ENCODE results near the gene SP140L.
"Not testable (repeated sequence)": the region's sequence is repeated elsewhere in the genome, so short reads cannot be mapped to it uniquely, and the experiment has no call there.

Gene SP140L

DNA sequence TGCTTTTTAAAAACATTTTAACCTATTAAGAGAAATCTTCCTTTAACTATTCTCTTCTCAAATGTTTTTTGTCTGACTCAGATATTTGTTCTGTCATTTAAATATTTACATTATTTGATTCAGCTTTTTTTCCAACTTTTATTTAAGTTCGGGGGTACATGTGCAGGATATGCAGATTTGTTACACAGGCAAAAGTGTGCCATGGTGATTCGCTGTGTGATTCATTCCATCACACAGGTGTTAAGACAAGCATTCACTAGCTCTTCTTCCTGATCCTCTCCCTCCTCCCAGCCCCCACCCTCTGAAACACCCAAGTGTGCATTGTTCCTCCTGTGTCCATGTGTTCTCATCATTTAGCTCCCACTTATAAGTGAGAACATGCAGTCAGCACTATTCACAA lies 108.4 kb downstream of the SP140L start:
- H3K4me1 ChIP-seq (ENCODE audit: control insufficient read depth, insufficient read depth, low read length) = no peaks in the 10 kb centered on the region
- H3K4me3 ChIP-seq (ENCODE audit: insufficient read depth, low read depth, low read length) = no peak overlapping the region
- 91 to 93% methylated on average over 2 of the region's 2 CpGs for WGBS, 2 experiments
- H3K27ac ChIP-seq (ENCODE audit: insufficient read depth, low read depth, low read length, poor library complexity, severe bottlenecking) = no peak overlapping the region
- no peaks in the 10 kb centered on the region for H3K27me3 ChIP-seq (ENCODE audit: control insufficient read depth, insufficient read depth, low read length, poor library complexity, severe bottlenecking)
- H3K9me3 ChIP-seq (ENCODE audit: control insufficient read depth, low read length) = peaks cover 2% of the 10 kb centered on the region
- no peaks in the 10 kb centered on the region for H3K36me3 ChIP-seq (ENCODE audit: control insufficient read depth, insufficient read depth, low read length)

DNA sequence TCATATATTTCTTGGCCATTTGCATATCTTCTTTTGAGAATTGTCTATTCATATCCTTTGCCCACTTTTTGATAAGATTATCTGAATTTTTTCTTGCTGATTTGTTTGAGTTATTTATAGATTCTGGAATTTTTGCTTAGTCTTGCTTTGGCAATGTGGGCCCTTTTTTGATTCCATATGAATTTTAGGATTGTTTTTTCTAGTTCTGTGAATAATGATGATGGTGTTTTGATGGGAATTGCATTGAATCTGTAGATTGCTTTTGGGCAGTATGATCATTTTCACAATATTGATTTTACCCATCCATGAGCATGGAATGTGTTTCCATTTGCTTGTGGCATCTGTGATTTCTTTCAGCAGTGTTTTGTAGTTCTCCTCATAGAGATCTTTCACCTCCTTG lies 112.1 kb downstream of the SP140L start:
- H3K27ac ChIP-seq (ENCODE audit: insufficient read depth, low read depth, low read length, poor library complexity, severe bottlenecking); H3K4me1 ChIP-seq (ENCODE audit: control insufficient read depth, insufficient read depth, low read length); H3K4me3 ChIP-seq (ENCODE audit: insufficient read depth, low read depth, low read length); H3K9me3 ChIP-seq (ENCODE audit: control insufficient read depth, low read length); H3K27me3 ChIP-seq (ENCODE audit: control insufficient read depth, insufficient read depth, low read length, poor library complexity, severe bottlenecking); H3K36me3 ChIP-seq (ENCODE audit: control insufficient read depth, insufficient read depth, low read length): not testable (repeated sequence)

DNA sequence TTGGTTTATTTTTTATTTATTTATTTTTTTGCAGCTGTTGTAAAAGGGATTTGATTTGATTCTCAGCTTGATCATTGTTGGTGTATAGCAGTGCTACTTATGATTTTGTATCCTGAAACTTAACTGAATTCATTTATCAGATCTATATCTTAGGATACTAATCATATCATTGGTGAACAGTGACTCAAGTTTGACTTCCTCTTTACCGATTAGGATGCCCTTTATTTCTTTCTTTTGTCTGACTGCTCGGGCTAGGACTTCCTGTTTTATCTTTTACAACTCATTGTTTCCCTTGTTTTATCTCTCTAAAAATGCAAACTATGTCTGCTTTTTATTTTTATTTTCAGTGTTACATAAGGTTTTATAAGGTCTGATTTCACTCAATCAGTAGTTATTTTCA lies 112.6 kb downstream of the SP140L start:
- no peaks in the 10 kb centered on the region for H3K4me1 ChIP-seq (ENCODE audit: control insufficient read depth, insufficient read depth, low read length)
- no peaks in the 10 kb centered on the region for H3K36me3 ChIP-seq (ENCODE audit: control insufficient read depth, insufficient read depth, low read length)
- 81% methylated on average over 2 of the region's 2 CpGs for WGBS, 2 experiments
- H3K27me3 ChIP-seq (ENCODE audit: control insufficient read depth, insufficient read depth, low read length, poor library complexity, severe bottlenecking) = no peaks in the 10 kb centered on the region
- no peak overlapping the region for H3K27ac ChIP-seq (ENCODE audit: insufficient read depth, low read depth, low read length, poor library complexity, severe bottlenecking)
- no peaks in the 10 kb centered on the region for H3K9me3 ChIP-seq (ENCODE audit: control insufficient read depth, low read length)
- no peak overlapping the region for H3K4me3 ChIP-seq (ENCODE audit: insufficient read depth, low read depth, low read length)

DNA sequence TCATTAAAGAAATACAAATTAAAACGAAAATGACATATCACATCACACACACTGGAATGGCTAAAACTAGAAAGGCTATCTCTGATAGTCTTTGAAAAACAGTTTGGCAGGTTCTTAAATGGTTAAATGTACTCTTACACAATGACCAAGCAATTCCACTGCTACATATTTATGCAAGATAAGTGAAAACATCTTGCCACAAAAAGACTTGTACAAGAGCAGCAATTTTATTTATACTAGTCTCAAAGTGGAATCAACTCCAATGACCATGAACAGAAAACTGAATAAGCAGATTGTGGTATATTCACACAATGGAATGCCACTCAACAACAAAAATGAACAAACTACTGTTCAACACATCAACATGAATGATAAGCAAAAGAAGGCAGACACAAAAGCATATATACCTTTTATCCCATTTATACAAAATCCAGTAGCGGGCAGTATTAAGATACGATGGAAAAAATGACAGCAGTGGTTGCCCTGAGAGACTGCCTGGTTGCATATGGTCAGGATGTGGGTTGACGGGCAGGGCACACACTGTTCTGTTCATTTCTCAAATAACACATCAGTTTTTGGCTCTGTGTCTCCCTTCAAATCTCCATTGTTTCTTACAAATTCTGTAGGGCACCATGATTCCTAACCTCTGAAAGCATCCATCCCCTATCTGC lies 114.4 kb downstream of the SP140L start:
- Histone ChIP-seq H3K27me3 (ENCODE audit: control insufficient read depth, insufficient read depth, low read length, poor library complexity, severe bottlenecking) (no peaks in the 10 kb centered on the region), H3K36me3 (ENCODE audit: control insufficient read depth, insufficient read depth, low read length) (no peaks in the 10 kb centered on the region), H3K9me3 (ENCODE audit: control insufficient read depth, low read length) (no peaks in the 10 kb centered on the region), H3K27ac (ENCODE audit: insufficient read depth, low read depth, low read length, poor library complexity, severe bottlenecking) (no peak overlapping the region), H3K4me1 (ENCODE audit: control insufficient read depth, insufficient read depth, low read length) (no peaks in the 10 kb centered on the region), H3K4me3 (ENCODE audit: insufficient read depth, low read depth, low read length) (no peak overlapping the region)
- 94 to 95% methylated on average over 4 of the region's 4 CpGs for WGBS, 2 experiments

DNA sequence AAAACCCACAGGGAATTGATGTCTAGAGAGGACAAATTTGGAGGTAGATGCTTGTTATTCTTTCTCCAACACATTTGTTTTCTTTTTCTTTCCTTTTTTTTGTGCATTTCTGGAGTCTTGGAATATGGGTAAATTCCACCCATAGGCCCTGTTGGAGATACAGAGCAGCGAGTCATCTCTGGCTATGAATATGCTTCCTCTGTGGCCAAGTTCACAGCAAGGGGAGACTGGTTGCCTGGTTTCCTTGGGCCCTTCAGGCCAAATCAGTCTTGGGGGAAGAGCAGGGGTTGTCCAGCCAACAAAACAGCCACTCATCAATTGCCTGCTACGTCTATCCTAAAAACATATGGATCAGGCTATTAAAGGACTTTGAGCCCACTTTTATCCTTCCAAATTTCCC lies 116.5 kb downstream of the SP140L start:
- H3K36me3 ChIP-seq (ENCODE audit: control insufficient read depth, insufficient read depth, low read length) = no peaks in the 10 kb centered on the region
- 94 to 95% methylated on average over 2 of the region's 2 CpGs for WGBS, 2 experiments
- no peaks in the 10 kb centered on the region for H3K27me3 ChIP-seq (ENCODE audit: control insufficient read depth, insufficient read depth, low read length, poor library complexity, severe bottlenecking)
- no peak overlapping the region for H3K4me3 ChIP-seq (ENCODE audit: insufficient read depth, low read depth, low read length)
- H3K9me3 ChIP-seq (ENCODE audit: control insufficient read depth, low read length) = no peaks in the 10 kb centered on the region
- no peak overlapping the region for H3K27ac ChIP-seq (ENCODE audit: insufficient read depth, low read depth, low read length, poor library complexity, severe bottlenecking)
- H3K4me1 ChIP-seq (ENCODE audit: control insufficient read depth, insufficient read depth, low read length) = no peaks in the 10 kb centered on the region

DNA sequence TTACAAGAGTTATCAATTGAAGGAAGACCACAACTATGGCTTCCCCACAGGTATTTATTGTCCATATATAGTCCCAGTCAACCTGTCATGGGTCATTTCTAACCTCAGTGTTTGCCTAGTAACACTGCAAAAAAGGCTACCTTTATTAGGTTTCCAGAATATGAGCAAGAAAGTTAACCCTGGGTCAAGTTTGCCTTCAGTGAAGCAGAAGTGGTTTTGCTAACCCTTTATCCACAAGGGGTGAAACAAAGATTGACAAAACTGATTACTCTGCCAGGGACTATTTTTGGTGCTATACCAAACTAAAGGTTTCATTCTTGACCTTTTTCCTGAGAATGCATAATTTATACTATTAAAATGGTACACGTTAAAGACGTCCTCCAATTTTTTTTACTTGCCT lies 117.8 kb downstream of the SP140L start:
- Histone ChIP-seq H3K27me3 (ENCODE audit: control insufficient read depth, insufficient read depth, low read length, poor library complexity, severe bottlenecking) (no peaks in the 10 kb centered on the region), H3K9me3 (ENCODE audit: control insufficient read depth, low read length) (no peaks in the 10 kb centered on the region), H3K27ac (ENCODE audit: insufficient read depth, low read depth, low read length, poor library complexity, severe bottlenecking) (no peak overlapping the region), H3K4me1 (ENCODE audit: control insufficient read depth, insufficient read depth, low read length) (no peaks in the 10 kb centered on the region), H3K4me3 (ENCODE audit: insufficient read depth, low read depth, low read length) (no peak overlapping the region), H3K36me3 (ENCODE audit: control insufficient read depth, insufficient read depth, low read length) (no peaks in the 10 kb centered on the region)
- WGBS, 2 experiments = 92 to 100% methylated on average over 2 of the region's 2 CpGs

DNA sequence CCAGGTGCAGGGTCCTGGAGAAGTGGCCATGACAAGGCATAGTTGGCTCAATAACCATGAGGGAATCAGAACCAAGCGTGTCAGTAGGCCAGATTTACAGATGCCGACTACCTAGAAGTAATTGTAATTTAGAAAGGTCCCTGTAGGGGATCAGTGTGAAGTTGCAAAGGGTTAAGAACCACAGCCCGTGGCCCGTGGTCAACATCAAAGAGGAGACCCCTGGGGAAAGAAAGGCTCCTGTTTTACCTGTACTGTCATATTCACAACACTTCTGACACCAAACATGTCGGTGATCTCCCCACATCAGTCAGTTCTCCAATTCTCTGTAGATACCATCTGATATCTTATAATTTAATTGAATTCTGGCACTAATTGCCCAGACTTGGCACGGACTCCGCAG lies 120.0 kb downstream of the SP140L start:
- Histone ChIP-seq H3K4me1 (ENCODE audit: control insufficient read depth, insufficient read depth, low read length) (no peaks in the 10 kb centered on the region), H3K9me3 (ENCODE audit: control insufficient read depth, low read length) (no peaks in the 10 kb centered on the region), H3K27ac (ENCODE audit: insufficient read depth, low read depth, low read length, poor library complexity, severe bottlenecking) (no peak overlapping the region), H3K36me3 (ENCODE audit: control insufficient read depth, insufficient read depth, low read length) (no peaks in the 10 kb centered on the region), H3K4me3 (ENCODE audit: insufficient read depth, low read depth, low read length) (no peak overlapping the region), H3K27me3 (ENCODE audit: control insufficient read depth, insufficient read depth, low read length, poor library complexity, severe bottlenecking) (no peaks in the 10 kb centered on the region)
- 83 to 85% methylated on average over 7 of the region's 7 CpGs for WGBS, 2 experiments

DNA sequence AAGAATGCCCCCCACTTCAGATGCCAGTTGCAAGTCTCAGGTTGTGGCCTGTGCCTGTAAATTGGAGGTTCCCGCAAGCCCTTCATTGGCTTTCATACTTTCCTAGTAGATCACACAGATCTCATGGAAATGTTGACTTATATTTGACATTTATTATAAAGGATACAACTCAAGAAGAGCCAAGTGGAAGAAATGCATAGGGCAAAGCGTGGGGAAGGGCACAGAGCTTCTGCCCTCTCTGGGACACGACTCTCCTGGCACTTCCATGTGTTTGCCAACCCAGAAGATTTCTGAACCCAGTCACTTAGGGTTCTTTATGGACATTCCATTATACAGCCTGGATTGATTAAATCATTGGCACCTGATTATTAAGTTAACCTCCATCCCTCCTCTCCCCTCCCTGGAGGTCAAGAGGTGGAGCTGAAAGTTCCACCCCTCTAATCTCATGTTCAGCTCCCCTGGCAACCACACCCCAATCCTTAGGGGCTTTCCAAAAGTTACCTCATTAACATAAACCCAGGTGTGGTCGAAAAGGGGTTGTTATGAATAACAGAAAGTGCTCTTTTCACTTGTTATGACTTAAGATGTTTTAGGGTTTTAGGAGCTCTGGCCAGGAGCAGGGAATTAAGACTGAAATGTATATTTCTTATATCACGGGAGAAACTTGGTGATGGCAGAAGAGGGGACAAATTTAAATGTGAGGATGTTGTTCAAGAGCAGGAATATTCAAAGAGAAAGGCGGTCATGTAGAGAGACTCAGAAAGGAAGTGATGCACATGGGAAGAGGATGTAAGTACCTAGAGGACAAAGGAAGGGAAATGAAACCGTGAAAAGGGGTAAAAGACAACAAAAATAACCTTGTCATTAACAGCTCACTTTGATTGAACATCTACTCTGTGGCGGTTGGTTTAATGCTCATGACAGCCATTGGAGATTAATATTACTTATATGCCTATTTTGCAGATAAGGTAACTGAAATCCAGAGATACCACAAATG lies 120.8 kb downstream of the SP140L start:
- WGBS, 2 experiments = 90 to 93% methylated on average over 8 of the region's 8 CpGs
- Histone ChIP-seq H3K4me3 (ENCODE audit: insufficient read depth, low read depth, low read length) (no peak overlapping the region), H3K27me3 (ENCODE audit: control insufficient read depth, insufficient read depth, low read length, poor library complexity, severe bottlenecking) (no peaks in the 10 kb centered on the region), H3K36me3 (ENCODE audit: control insufficient read depth, insufficient read depth, low read length) (no peaks in the 10 kb centered on the region), H3K27ac (ENCODE audit: insufficient read depth, low read depth, low read length, poor library complexity, severe bottlenecking) (no peak overlapping the region), H3K4me1 (ENCODE audit: control insufficient read depth, insufficient read depth, low read length) (no peaks in the 10 kb centered on the region), H3K9me3 (ENCODE audit: control insufficient read depth, low read length) (no peaks in the 10 kb centered on the region)

DNA sequence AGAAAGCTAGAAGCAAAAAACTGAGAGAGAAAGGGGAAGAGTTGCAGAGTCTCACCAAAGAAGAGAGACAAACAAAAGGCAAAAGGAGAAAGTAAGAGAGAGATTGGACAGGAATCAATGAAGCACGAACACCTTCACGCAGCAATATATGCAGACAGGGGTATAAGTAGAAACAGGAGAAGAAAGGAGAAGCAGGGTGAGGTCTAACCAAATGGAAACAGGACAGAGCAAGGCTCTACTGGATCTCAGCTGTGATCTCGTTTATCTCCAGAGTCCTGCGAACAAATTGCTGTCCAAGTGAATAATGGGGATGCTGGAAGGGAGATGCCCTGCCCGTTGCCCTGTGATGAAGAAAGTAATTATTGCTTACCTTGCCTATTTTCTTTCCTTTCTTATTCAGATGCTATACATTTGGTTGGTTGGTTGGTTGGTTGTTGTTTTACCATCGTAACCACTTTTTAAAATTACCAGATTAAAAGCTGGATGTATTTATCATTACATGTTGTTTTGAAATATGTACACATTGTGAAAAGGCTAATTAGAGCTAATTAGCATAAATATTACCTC lies 123.0 kb downstream of the SP140L start:
- Histone ChIP-seq H3K27ac (ENCODE audit: insufficient read depth, low read depth, low read length, poor library complexity, severe bottlenecking) (no peak overlapping the region), H3K9me3 (ENCODE audit: control insufficient read depth, low read length) (no peaks in the 10 kb centered on the region), H3K27me3 (ENCODE audit: control insufficient read depth, insufficient read depth, low read length, poor library complexity, severe bottlenecking) (no peaks in the 10 kb centered on the region), H3K4me3 (ENCODE audit: insufficient read depth, low read depth, low read length) (no peak overlapping the region), H3K4me1 (ENCODE audit: control insufficient read depth, insufficient read depth, low read length) (no peaks in the 10 kb centered on the region), H3K36me3 (ENCODE audit: control insufficient read depth, insufficient read depth, low read length) (no peaks in the 10 kb centered on the region)
- WGBS, 2 experiments = 93 to 95% methylated on average over 5 of the region's 6 CpGs

DNA sequence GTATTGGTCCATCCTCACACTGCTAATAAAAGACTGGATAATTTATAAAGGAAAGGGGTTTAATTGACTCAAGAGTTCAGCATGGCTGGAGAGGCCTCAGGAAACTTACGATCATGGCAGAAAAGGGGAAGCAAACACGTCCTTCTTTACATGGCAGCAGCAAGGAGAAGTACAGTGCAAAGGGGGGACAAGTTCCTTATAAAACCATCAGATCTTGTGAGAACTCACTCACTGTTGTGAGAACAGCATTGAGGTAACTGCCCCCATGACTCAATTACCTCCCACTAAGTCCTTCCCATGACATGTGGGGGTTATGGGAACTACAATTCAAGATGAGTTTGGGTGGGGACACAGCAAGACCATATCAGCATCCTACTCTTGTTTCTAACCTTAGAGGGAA lies 126.0 kb downstream of the SP140L start:
- no peak overlapping the region for H3K4me3 ChIP-seq (ENCODE audit: insufficient read depth, low read depth, low read length)
- no peaks in the 10 kb centered on the region for H3K9me3 ChIP-seq (ENCODE audit: control insufficient read depth, low read length)
- no peak overlapping the region for H3K27ac ChIP-seq (ENCODE audit: insufficient read depth, low read depth, low read length, poor library complexity, severe bottlenecking)
- no peaks in the 10 kb centered on the region for H3K27me3 ChIP-seq (ENCODE audit: control insufficient read depth, insufficient read depth, low read length, poor library complexity, severe bottlenecking)
- H3K4me1 ChIP-seq (ENCODE audit: control insufficient read depth, insufficient read depth, low read length) = no peaks in the 10 kb centered on the region
- no peaks in the 10 kb centered on the region for H3K36me3 ChIP-seq (ENCODE audit: control insufficient read depth, insufficient read depth, low read length)
- WGBS, 2 experiments = 86 to 93% methylated on average over 2 of the region's 2 CpGs
